Measurements from ENCODE around the gene CYP1B1. TPM values are rescaled to one million over a fixed set of nuclear protein-coding genes. Genes with fewer than 3 reads are reported as not detected.

Gene CYP1B1
- total and polyA plus RNA-seq, 2 donors from 2014 or later = 7.7 to 79.2 TPM

GRCh38 chr2:38107738-38108410, 31.9 kb upstream of the CYP1B1 start:
- no peaks in the 10 kb centered on the region for H3K36me3 ChIP-seq (ENCODE audit: control insufficient read depth in 2 of 3, insufficient read depth in 3 of 3, low read length in 3 of 3)
- TF ChIP-seq CTCF (IDR thresholded peaks at IDR 0.05; ENCODE audit: borderline replicate concordance, extremely low read depth, insufficient read depth) = no peak
- no peak overlapping the region for H3K4me3 ChIP-seq (ENCODE audit: low read length in 3 of 3)
- no peak for DNase-seq
- FAIRE-seq = no peak
- H3K27ac ChIP-seq (ENCODE audit: low read depth in 2 of 2, low read length in 2 of 2) = no peak overlapping the region
- peaks cover 16 to 23% (median 18%) of the 10 kb centered on the region in 3 donors for H3K4me1 ChIP-seq (ENCODE audit: control insufficient read depth in 2 of 3, insufficient read depth in 2 of 3, low read depth in 1 of 3, low read length in 3 of 3)
- H3K27me3 ChIP-seq (ENCODE audit: control insufficient read depth, insufficient read depth, low read length) = no peaks in the 10 kb centered on the region
- intact Hi-C loops (cut with DNase I) = no loop called here
- H3K9ac ChIP-seq (ENCODE audit: low read length in 3 of 3) = no peak overlapping the region
- peaks cover 0 to 1% (median 0%) of the 10 kb centered on the region in 3 donors for H3K9me3 ChIP-seq (ENCODE audit: control insufficient read depth in 2 of 3, insufficient read depth in 1 of 3, low read length in 3 of 3)

- DNase-seq (peak in 2 of 5 donors; percentile 83 to 87), FAIRE-seq (no peak)
Observed at GRCh38 chr2:38106405-38107094, 30.6 kb upstream of the CYP1B1 start.

GRCh38 chr2:38105922-38106321, 30.0 kb upstream of the CYP1B1 start:
- H3K9ac ChIP-seq (ENCODE audit: low read length in 3 of 3) = no peak overlapping the region
- DNase-seq (no peak), FAIRE-seq (no peak)
- intact Hi-C loops (cut with DNase I) = no loop called here
- H3K36me3 ChIP-seq (ENCODE audit: control insufficient read depth in 2 of 3, insufficient read depth in 3 of 3, low read length in 3 of 3) = no peaks in the 10 kb centered on the region
- peaks cover 0 to 1% (median 0%) of the 10 kb centered on the region in 3 donors for H3K9me3 ChIP-seq (ENCODE audit: control insufficient read depth in 2 of 3, insufficient read depth in 1 of 3, low read length in 3 of 3)
- no peaks in the 10 kb centered on the region for H3K27me3 ChIP-seq (ENCODE audit: control insufficient read depth, insufficient read depth, low read length)
- TF ChIP-seq CTCF (IDR thresholded peaks at IDR 0.05; ENCODE audit: borderline replicate concordance, extremely low read depth, insufficient read depth) = no peak
- peaks cover 16 to 23% (median 18%) of the 10 kb centered on the region in 3 donors for H3K4me1 ChIP-seq (ENCODE audit: control insufficient read depth in 2 of 3, insufficient read depth in 2 of 3, low read depth in 1 of 3, low read length in 3 of 3)
- peak overlapping the region in 1 of 2 donors; percentile 26 for H3K27ac ChIP-seq (ENCODE audit: low read depth in 2 of 2, low read length in 2 of 2)
- H3K4me3 ChIP-seq (ENCODE audit: low read length in 3 of 3) = no peak overlapping the region

More at GRCh38 chr2:38106405-38107094, 30.6 kb upstream of the CYP1B1 start:
- Histone ChIP-seq H3K27ac (ENCODE audit: low read depth in 2 of 2, low read length in 2 of 2) (peak overlapping the region; percentile 59 to 66), H3K4me1 (ENCODE audit: control insufficient read depth in 2 of 3, insufficient read depth in 2 of 3, low read depth in 1 of 3, low read length in 3 of 3) (peaks cover 16 to 23% (median 18%) of the 10 kb centered on the region in 3 donors), H3K9ac (ENCODE audit: low read length in 3 of 3) (peak overlapping the region in 2 of 3 donors; percentile 10 to 41), H3K36me3 (ENCODE audit: control insufficient read depth in 2 of 3, insufficient read depth in 3 of 3, low read length in 3 of 3) (no peaks in the 10 kb centered on the region), H3K27me3 (ENCODE audit: control insufficient read depth, insufficient read depth, low read length) (no peaks in the 10 kb centered on the region), H3K9me3 (ENCODE audit: control insufficient read depth in 2 of 3, insufficient read depth in 1 of 3, low read length in 3 of 3) (peaks cover 0 to 1% (median 0%) of the 10 kb centered on the region in 3 donors), H3K4me3 (ENCODE audit: low read length in 3 of 3) (no peak overlapping the region)
- intact Hi-C loops (cut with DNase I) = no loop called here
- TF ChIP-seq CTCF (IDR thresholded peaks at IDR 0.05; ENCODE audit: borderline replicate concordance, extremely low read depth, insufficient read depth) = no peak

Measured in kidney (tissue), 14 donors.